Type B pancreatic cell (in vitro differentiated cells): Measurements from ENCODE around the gene MESP1. TPM values are rescaled to one million over a fixed set of nuclear protein-coding genes. Genes with fewer than 3 reads are reported as not detected.

Experiments
- DNase-seq: peaks from one replicate; pipeline ENCODE4 v3.0.0; 2021; ENCODE audit warnings: mixed read lengths; ENCODE audit not compliant: unreplicated experiment; ENCODE audit errors: extremely low spot score
- H3K27ac Mint-ChIP-seq: 2 replicates; pipeline ENCODE4 v1.8.0; 2021; ENCODE audit warnings: mild to moderate bottlenecking, mixed read lengths
- H3K27me3 Mint-ChIP-seq: 2 replicates; pipeline ENCODE4 v1.8.0; 2021; ENCODE audit warnings: mixed read lengths
- H3K36me3 Mint-ChIP-seq: 2 replicates; pipeline ENCODE4 v1.8.0; 2021; ENCODE audit warnings: mixed read lengths
- H3K4me1 Mint-ChIP-seq: one replicate; pipeline ENCODE4 v1.8.0; 2021; ENCODE audit warnings: mixed read lengths; ENCODE audit not compliant: unreplicated experiment
- H3K4me3 Mint-ChIP-seq: 2 replicates; pipeline ENCODE4 v1.8.0; 2021; ENCODE audit warnings: mild to moderate bottlenecking, mixed read lengths
- H3K9me3 Mint-ChIP-seq: 2 replicates; pipeline ENCODE4 v1.8.0; 2021; ENCODE audit warnings: mixed read lengths
- CTCF ChIP-seq: fragments of 200-600 bp; sonication (generic); conservative IDR thresholded peaks from 2 replicates; pipeline ENCODE4 v1.5.0; 2021; ENCODE audit warnings: antibody characterized with exemption, mild to moderate bottlenecking
- total RNA-seq: library from RNA; stranded (reverse); gene quantifications from 2 replicates; pipeline ENCODE4 v1.2.1, GENCODE V29; 2021; ENCODE audit warnings: low replicate concordance

Gene MESP1
- total RNA-seq, 1 donor from 2014 or later = 2.1 TPM

- TF ChIP-seq CTCF = no peak
- Mint-ChIP-seq H3K36me3 (no peaks in the 10 kb centered on the region), H3K27ac (no peak overlapping the region), H3K27me3 (peaks cover 27% of the 10 kb centered on the region), H3K4me3 (no peak overlapping the region), H3K4me1 (no peaks in the 10 kb centered on the region), H3K9me3 (peaks cover 9% of the 10 kb centered on the region)
- DNase-seq = no peak
Observed at GRCh38 chr15:89707577-89707976, 43.5 kb downstream of the MESP1 start.

GRCh38 chr15:89704411-89704810 lies 46.6 kb downstream of the MESP1 start:
- TF ChIP-seq CTCF = no peak
- no peak overlapping the region for H3K4me3 Mint-ChIP-seq
- no peaks in the 10 kb centered on the region for H3K4me1 Mint-ChIP-seq
- H3K9me3 Mint-ChIP-seq = no peaks in the 10 kb centered on the region
- peaks cover 33% of the 10 kb centered on the region for H3K27me3 Mint-ChIP-seq
- no peaks in the 10 kb centered on the region for H3K36me3 Mint-ChIP-seq
- no peak overlapping the region for H3K27ac Mint-ChIP-seq
- DNase-seq = no peak

Other genes starting within 250 kb of the MESP1 start
- 8.8 and 23.4 TPM in 2 replicates for gene TICRR, start 175.8 kb downstream of the MESP1 start, total RNA-seq
- 5.5 and 15.5 TPM in 2 replicates for gene KIF7, start 95.8 kb downstream of the MESP1 start, total RNA-seq
- 0.55 and 0.58 TPM in 2 replicates for gene PLIN1, start 71.9 kb downstream of the MESP1 start, total RNA-seq
- 8.5 and 8.8 TPM in 2 replicates for gene PEX11A, start 60.5 kb downstream of the MESP1 start, total RNA-seq
- gene WDR93, start 60.4 kb downstream of the MESP1 start, total RNA-seq = 0.29 and 1.5 TPM in 2 replicates
- not detected in 2 replicates for gene MESP2, start 25.1 kb upstream of the MESP1 start, total RNA-seq
- 56.3 and 206 TPM in 2 replicates for gene ANPEP, start 63.6 kb upstream of the MESP1 start, total RNA-seq
- gene AP3S2, start 142.7 kb upstream of the MESP1 start, total RNA-seq = 22.9 and 32.2 TPM in 2 replicates
- gene ARPIN, start 161.7 kb upstream of the MESP1 start, total RNA-seq = 14.9 and 22.7 TPM in 2 replicates